GM12878 (cell line): ENCODE data around the gene CHRM1. TPM values are rescaled to one million over a fixed set of nuclear protein-coding genes. Genes with fewer than 3 reads are reported as not detected.

Experiments
- ATAC-seq: fragments of 200-7000 bp; cut with Tn5 transposase; 3 replicates; pipeline ENCODE4 v1.9.1; 2020; ENCODE audit warnings: mild to moderate bottlenecking, moderate library complexity
- BruUV-seq: library from RNA; stranded (reverse); fragments of 400-500 nt; replicated peaks from 2 replicates; lab custom pipeline; 2021; lab: Mats Ljungman, UMichigan
- CTCF ChIA-PET: fragments of 300-600 bp; sonication (Branson Sonifier 250); formaldehyde crosslinking; extraction: SDS; loops from one replicate; lab custom pipeline; 2021; ENCODE audit warnings: inconsistent platforms; lab: Yijun Ruan, JAX
- POLR2A ChIA-PET: fragments of 350-600 bp; formaldehyde crosslinking; extraction: SDS; loops from one replicate; lab custom pipeline; 2021; ENCODE audit warnings: inconsistent platforms; lab: Charles Lee
- RAD21 ChIA-PET: fragments of 300-600 bp; sonication (Branson Sonifier 250); formaldehyde crosslinking; loops from one replicate; lab custom pipeline; 2023; ENCODE audit warnings: antibody characterized with exemption; ENCODE audit not compliant: unreplicated experiment; lab: Charles Lee
- SMC1A ChIA-PET: fragments of 300-600 bp; sonication (Branson Sonifier 250); formaldehyde crosslinking; loops from one replicate; lab custom pipeline; 2023; ENCODE audit not compliant: unreplicated experiment, uncharacterized antibody; lab: Charles Lee
- DNase-seq: peaks from one replicate; pipeline ENCODE4 v3.0.0-alpha.2; 2011; ENCODE audit warnings: low read depth, low spot score
- FAIRE-seq: peaks from 3 replicates; lab custom pipeline; 2011; peaks lifted over from hg19 to GRCh38; lab: Jason Lieb, UNC
- H2AFZ ChIP-seq: 2 replicates; pipeline ENCODE4 v1.6.0; 2011; ENCODE audit warnings: low read depth, low read length, control low read depth; ENCODE audit not compliant: control insufficient read depth
- H3K27ac ChIP-seq: 2 replicates; pipeline ENCODE4 v1.5.1; 2011; ENCODE audit warnings: control low read depth; ENCODE audit not compliant: control insufficient read depth, insufficient read depth
- H3K27me3 ChIP-seq, 2 experiments: replicated peaks in 1 of 2; 2 replicates each; pipeline versions ENCODE4 v1.6.0 to v1.6.1; 2011; ENCODE audit warnings: low read length in 1 of 2; ENCODE audit not compliant: control insufficient read depth in 2 of 2, insufficient read depth in 2 of 2
- H3K36me3 ChIP-seq, 2 experiments: 2 replicates each; pipeline ENCODE4 v1.5.1; 2011; ENCODE audit warnings: low read length in 1 of 2; ENCODE audit not compliant: control insufficient read depth in 2 of 2, insufficient read depth in 2 of 2
- H3K4me1 ChIP-seq: 2 replicates; pipeline ENCODE4 v1.6.1; 2011; ENCODE audit warnings: mild to moderate bottlenecking, low read length, moderate library complexity, mixed read lengths; ENCODE audit not compliant: control insufficient read depth, insufficient read depth
- H3K4me2 ChIP-seq: 2 replicates; pipeline ENCODE4 v1.6.0; 2011; ENCODE audit warnings: control low read depth; ENCODE audit not compliant: control insufficient read depth, insufficient read depth
- H3K4me3 ChIP-seq: fragments of 200-600 bp; sonication (generic); 2 replicates; pipeline ENCODE4 v1.5.1; 2016
- H3K79me2 ChIP-seq: 2 replicates; pipeline ENCODE4 v1.6.0; 2011; ENCODE audit warnings: low read length; ENCODE audit not compliant: control insufficient read depth, insufficient read depth
- H3K9ac ChIP-seq: 2 replicates; pipeline ENCODE4 v1.8.0; 2011; ENCODE audit warnings: low read length, control low read depth, mixed read lengths; ENCODE audit not compliant: control insufficient read depth, insufficient read depth
- H3K9me3 ChIP-seq: replicated peaks from 3 replicates; pipeline ENCODE4 v1.5.1; 2011; ENCODE audit warnings: mild to moderate bottlenecking, low read length; ENCODE audit not compliant: control insufficient read depth, insufficient read depth
- H4K20me1 ChIP-seq: 2 replicates; pipeline ENCODE4 v1.6.0; 2011; ENCODE audit not compliant: control insufficient read depth, insufficient read depth
- BACH1 ChIP-seq: fragments of 450-650 bp; IDR thresholded peaks from 2 replicates; pipeline ENCODE4 v1.6.1; 2017; ENCODE audit warnings: mild to moderate bottlenecking, borderline replicate concordance
- BRCA1 ChIP-seq: IDR thresholded peaks from 2 replicates; pipeline ENCODE4 v1.6.1; 2011; ENCODE audit warnings: low read depth, low read length, improper control_type of control experiment
- HCFC1 ChIP-seq: fragments of 150-350 bp; IDR thresholded peaks from 2 replicates; pipeline ENCODE4 v1.6.1; 2014; ENCODE audit warnings: low read length
- JUND ChIP-seq: IDR thresholded peaks from 2 replicates; pipeline ENCODE4 v1.6.1; 2012; ENCODE audit warnings: low read depth, mild to moderate bottlenecking, low read length, improper control_type of control experiment, moderate library complexity
- MTA2 ChIP-seq: fragments of 450-650 bp; IDR thresholded peaks from 2 replicates; pipeline ENCODE4 v1.6.1; 2016; ENCODE audit warnings: low read depth, mild to moderate bottlenecking, moderate library complexity
- MTA3 ChIP-seq: IDR thresholded peaks from 2 replicates; pipeline ENCODE4 v1.6.1; 2012; ENCODE audit warnings: low read length, inconsistent platforms, borderline replicate concordance
- POLR2AphosphoS5 ChIP-seq: IDR thresholded peaks from 2 replicates; pipeline ENCODE4 v1.6.1; 2011; ENCODE audit warnings: mild to moderate bottlenecking, low read length, inconsistent platforms
- RB1 ChIP-seq: fragments of 450-650 bp; formaldehyde crosslinking; IDR thresholded peaks from 2 replicates; pipeline ENCODE4 v1.6.1; 2017; ENCODE audit warnings: mild to moderate bottlenecking, borderline replicate concordance
- SIX5 ChIP-seq: IDR thresholded peaks from 2 replicates; pipeline ENCODE4 v1.6.1; 2011; ENCODE audit warnings: mild to moderate bottlenecking, low read depth, low read length, moderate library complexity; ENCODE audit not compliant: severe bottlenecking
- ZNF274 ChIP-seq: IDR thresholded peaks from one replicate; pipeline ENCODE4 v1.8.0; 2011; ENCODE audit not compliant: insufficient read length, insufficient read depth
- WGBS: methylation state at CpG from one replicate; pipeline ENCODE4 v1.1.6; 2016; ENCODE audit warnings: low lambda C conversion rate; ENCODE audit not compliant: insufficient replicate concordance, insufficient coverage; ENCODE audit errors: missing lambda C conversion rate; 5-methylcytosine and 5-hydroxymethylcytosine counted together
- in situ Hi-C: fragments of 300-500 bp; cut with MboI; formaldehyde crosslinking; loops from 9 replicates; pipeline ENCODE4 v1.14.3; 2018; ENCODE audit warnings: mixed read lengths
- intact Hi-C: fragments of 100-400 bp; cut with micrococcal nuclease; formaldehyde crosslinking; loops from one replicate; pipeline ENCODE4 v1.14.2; 2022; ENCODE audit not compliant: unreplicated experiment
- polyA plus RNA-seq, 11 experiments: library from polyadenylated mRNA; depleted of rRNA in 4 of 11; unstranded in 6 of 11; stranded (reverse) in 5 of 11; fragments of >200 nt; fragmentation: Nextera tagmentation in 4 of 11; fragmentation: Illumina TruSeq in 1 of 11; extraction: Ambion mirVana in 4 of 11; extraction: Trizol in 1 of 11; gene quantifications; 1 replicate in 1 of 11; 2 replicates in 10 of 11; pipeline versions ENCODE4 v1.2.1 to v1.2.3, GENCODE V29; 2011 to 2016; ENCODE audit warnings: inconsistent platforms in 2 of 11, missing spikeins in 2 of 11, low read depth in 1 of 11
- total RNA-seq, 4 experiments: library from RNA; depleted of rRNA in 3 of 4; stranded (reverse); fragments of >200 nt in 3 of 4; fragmentation: Illumina TruSeq in 1 of 4; extraction: Trizol in 1 of 4; gene quantifications; 2 replicates each; pipeline versions ENCODE4 v1.2.1 to v1.2.3, GENCODE V29; 2013 to 2021
- TF ChIP-seq, protein P1 (sequence below): IDR thresholded peaks from 2 replicates; pipeline ENCODE4 v1.6.1; 2012; ENCODE audit warnings: low read length, inconsistent platforms
- TF ChIP-seq, protein P2 (sequence below): fragments of 450-650 bp; conservative IDR thresholded peaks from 2 replicates; pipeline ENCODE4 v1.6.1; 2017; ENCODE audit warnings: mild to moderate bottlenecking, moderate library complexity
- TF ChIP-seq, protein P3 (sequence below): fragments of 450-650 bp; formaldehyde crosslinking; IDR thresholded peaks from 2 replicates; pipeline ENCODE4 v1.4.0; 2020; ENCODE audit warnings: mild to moderate bottlenecking, moderate library complexity

CHRM1 gene
- total and polyA plus RNA-seq, 10 of the 15 experiments (the other 5 are each of a cell fraction or from before 2014, with no cell fraction given) = not detected

DNA sequence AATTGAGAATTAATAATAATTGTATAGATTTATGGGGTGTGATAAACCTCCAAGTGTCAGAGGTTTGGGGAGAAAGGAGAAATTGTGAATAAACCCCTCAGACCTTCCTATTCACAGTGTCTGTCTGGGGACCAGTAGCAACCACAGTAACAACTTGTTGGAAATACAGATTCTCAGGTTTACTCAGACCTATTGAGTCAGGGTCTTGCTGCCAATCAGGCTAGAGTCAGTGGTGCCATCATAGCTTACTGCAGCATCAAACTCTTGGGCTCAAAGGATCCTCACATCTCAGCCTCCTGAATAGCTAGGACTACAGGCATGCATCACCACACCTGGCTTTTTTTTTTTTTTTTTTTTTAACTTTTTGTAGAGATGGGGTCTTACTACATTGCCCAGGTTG, 23.1 kb downstream of the CHRM1 start:
- H3K9ac ChIP-seq = no peak overlapping the region

DNA sequence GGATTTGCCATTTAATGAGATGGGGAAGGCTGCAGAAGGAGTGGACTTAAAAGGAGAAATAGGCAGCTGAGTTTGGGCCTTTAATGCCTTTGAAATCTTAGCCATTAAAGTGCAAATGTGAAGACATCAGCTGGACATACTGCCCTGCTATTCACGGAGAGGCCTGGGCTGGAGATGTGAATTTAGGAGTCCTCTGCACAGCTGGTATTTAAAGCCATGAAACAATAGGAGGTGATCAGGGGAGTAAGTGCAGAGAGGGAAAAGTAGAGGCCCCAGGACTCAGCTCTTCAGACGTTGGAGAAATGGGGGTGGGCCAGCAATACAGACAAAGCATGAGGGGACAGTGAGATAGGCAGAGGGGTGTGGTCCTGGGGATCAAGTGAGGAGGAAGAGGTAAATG, 23.9 kb downstream of the CHRM1 start:
- WGBS = 21% methylated on average over 2 of the region's 2 CpGs
- CTCF ChIA-PET = interaction anchor here (0.8 to 1.8 kb wide), 3 partner anchors 9 to 126 kb away, joined by 3 to 6 read pairs (median 6); no protein-coding TSS in a partner anchor
- Histone ChIP-seq H2AFZ (no peak overlapping the region), H3K4me1 (peaks cover under 1% of the 10 kb centered on the region; the same call in 1 of the 2 replicates), H3K9me3 (no peaks in the 10 kb centered on the region), H3K4me3 (no peak overlapping the region), H4K20me1 (no peaks in the 10 kb centered on the region), H3K9ac (no peak overlapping the region), H3K4me2 (no peak overlapping the region), H3K27ac (no peak overlapping the region), H3K27me3 (no peaks in the 10 kb centered on the region), H3K36me3 (no peaks in the 10 kb centered on the region), H3K79me2 (no peaks in the 10 kb centered on the region)
- SMC1A ChIA-PET = no interaction called here
- FAIRE-seq (no peak), DNase-seq (no peak), ATAC-seq (no peak)
- no TSS peak for BruUV-seq
- RAD21 ChIA-PET = no interaction called here
- in situ Hi-C loops = no loop called here
- intact Hi-C loops = no loop called here
- POLR2A ChIA-PET = no interaction called here
- TF ChIP-seq SIX5 = no peak
- TF ChIP-seq BRCA1 = no peak
- TF ChIP-seq MTA2 = no peak
- TF ChIP-seq, protein P1, sequence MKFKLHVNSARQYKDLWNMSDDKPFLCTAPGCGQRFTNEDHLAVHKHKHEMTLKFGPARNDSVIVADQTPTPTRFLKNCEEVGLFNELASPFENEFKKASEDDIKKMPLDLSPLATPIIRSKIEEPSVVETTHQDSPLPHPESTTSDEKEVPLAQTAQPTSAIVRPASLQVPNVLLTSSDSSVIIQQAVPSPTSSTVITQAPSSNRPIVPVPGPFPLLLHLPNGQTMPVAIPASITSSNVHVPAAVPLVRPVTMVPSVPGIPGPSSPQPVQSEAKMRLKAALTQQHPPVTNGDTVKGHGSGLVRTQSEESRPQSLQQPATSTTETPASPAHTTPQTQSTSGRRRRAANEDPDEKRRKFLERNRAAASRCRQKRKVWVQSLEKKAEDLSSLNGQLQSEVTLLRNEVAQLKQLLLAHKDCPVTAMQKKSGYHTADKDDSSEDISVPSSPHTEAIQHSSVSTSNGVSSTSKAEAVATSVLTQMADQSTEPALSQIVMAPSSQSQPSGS = no peak
- TF ChIP-seq MTA3 = no peak
- TF ChIP-seq, protein P2, sequence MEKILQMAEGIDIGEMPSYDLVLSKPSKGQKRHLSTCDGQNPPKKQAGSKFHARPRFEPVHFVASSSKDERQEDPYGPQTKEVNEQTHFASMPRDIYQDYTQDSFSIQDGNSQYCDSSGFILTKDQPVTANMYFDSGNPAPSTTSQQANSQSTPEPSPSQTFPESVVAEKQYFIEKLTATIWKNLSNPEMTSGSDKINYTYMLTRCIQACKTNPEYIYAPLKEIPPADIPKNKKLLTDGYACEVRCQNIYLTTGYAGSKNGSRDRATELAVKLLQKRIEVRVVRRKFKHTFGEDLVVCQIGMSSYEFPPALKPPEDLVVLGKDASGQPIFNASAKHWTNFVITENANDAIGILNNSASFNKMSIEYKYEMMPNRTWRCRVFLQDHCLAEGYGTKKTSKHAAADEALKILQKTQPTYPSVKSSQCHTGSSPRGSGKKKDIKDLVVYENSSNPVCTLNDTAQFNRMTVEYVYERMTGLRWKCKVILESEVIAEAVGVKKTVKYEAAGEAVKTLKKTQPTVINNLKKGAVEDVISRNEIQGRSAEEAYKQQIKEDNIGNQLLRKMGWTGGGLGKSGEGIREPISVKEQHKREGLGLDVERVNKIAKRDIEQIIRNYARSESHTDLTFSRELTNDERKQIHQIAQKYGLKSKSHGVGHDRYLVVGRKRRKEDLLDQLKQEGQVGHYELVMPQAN = no peak
- no peak for TF ChIP-seq RB1
- no peak for TF ChIP-seq POLR2AphosphoS5
- no peak for TF ChIP-seq JUND
- TF ChIP-seq, protein P3, sequence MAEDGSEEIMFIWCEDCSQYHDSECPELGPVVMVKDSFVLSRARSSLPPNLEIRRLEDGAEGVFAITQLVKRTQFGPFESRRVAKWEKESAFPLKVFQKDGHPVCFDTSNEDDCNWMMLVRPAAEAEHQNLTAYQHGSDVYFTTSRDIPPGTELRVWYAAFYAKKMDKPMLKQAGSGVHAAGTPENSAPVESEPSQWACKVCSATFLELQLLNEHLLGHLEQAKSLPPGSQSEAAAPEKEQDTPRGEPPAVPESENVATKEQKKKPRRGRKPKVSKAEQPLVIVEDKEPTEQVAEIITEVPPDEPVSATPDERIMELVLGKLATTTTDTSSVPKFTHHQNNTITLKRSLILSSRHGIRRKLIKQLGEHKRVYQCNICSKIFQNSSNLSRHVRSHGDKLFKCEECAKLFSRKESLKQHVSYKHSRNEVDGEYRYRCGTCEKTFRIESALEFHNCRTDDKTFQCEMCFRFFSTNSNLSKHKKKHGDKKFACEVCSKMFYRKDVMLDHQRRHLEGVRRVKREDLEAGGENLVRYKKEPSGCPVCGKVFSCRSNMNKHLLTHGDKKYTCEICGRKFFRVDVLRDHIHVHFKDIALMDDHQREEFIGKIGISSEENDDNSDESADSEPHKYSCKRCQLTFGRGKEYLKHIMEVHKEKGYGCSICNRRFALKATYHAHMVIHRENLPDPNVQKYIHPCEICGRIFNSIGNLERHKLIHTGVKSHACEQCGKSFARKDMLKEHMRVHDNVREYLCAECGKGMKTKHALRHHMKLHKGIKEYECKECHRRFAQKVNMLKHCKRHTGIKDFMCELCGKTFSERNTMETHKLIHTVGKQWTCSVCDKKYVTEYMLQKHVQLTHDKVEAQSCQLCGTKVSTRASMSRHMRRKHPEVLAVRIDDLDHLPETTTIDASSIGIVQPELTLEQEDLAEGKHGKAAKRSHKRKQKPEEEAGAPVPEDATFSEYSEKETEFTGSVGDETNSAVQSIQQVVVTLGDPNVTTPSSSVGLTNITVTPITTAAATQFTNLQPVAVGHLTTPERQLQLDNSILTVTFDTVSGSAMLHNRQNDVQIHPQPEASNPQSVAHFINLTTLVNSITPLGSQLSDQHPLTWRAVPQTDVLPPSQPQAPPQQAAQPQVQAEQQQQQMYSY (CRISPR knock-in tag) = no peak

More for the DNA sequence above, 23.1 kb downstream of the CHRM1 start:
- no peaks in the 10 kb centered on the region for H3K9me3 ChIP-seq
- RAD21 ChIA-PET = interaction anchor here (0.6 kb wide), 1 partner anchor 112 kb away, joined by 3 read pairs; no protein-coding TSS in a partner anchor
- FAIRE-seq = no peak
- no peak for ATAC-seq
- DNase-seq = no peak
- CTCF ChIA-PET = interaction anchor here (0.8 to 1.8 kb wide), 2 partner anchors 14 to 126 kb away, joined by 3 to 6 read pairs; no protein-coding TSS in a partner anchor
- H2AFZ ChIP-seq = no peak overlapping the region
- peaks cover 4% of the 10 kb centered on the region for H3K4me1 ChIP-seq
- no peaks in the 10 kb centered on the region for H3K27me3 ChIP-seq
- no peaks in the 10 kb centered on the region for H3K79me2 ChIP-seq
- no peak for TF ChIP-seq HCFC1
- no peak for TF ChIP-seq ZNF274
- TF ChIP-seq BACH1 = no peak
- no peak overlapping the region for H3K4me3 ChIP-seq
- SMC1A ChIA-PET = no interaction called here
- no TSS peak for BruUV-seq
- H3K4me2 ChIP-seq = no peak overlapping the region
- H4K20me1 ChIP-seq = no peaks in the 10 kb centered on the region
- no peak overlapping the region for H3K27ac ChIP-seq
- in situ Hi-C loops = no loop called here
- H3K36me3 ChIP-seq = no peaks in the 10 kb centered on the region
- POLR2A ChIA-PET = no interaction called here
- intact Hi-C loops = no loop called here
